Lower leg skin (tissue), 3 donors: ENCODE data around the gene RFC2.

Experiments
- CTCF ChIP-seq, 3 donors: fragments of 450-650 bp; IDR thresholded peaks; one replicate each; pipeline ENCODE4 v1.5.1; 2016; ENCODE audit warnings: antibody characterized with exemption in 3 of 3, mild to moderate bottlenecking in 3 of 3, moderate library complexity in 2 of 3
- POLR2A ChIP-seq, 2 donors: fragments of 450-650 bp; IDR thresholded peaks; one replicate each; pipeline ENCODE4 v1.6.1; 2016 to 2017; ENCODE audit warnings: antibody characterized with exemption in 2 of 2, mild to moderate bottlenecking in 1 of 2, moderate library complexity in 1 of 2

GRCh38 chr7:74269757-74270277 lies 15.6 kb upstream of the RFC2 start:
- TF ChIP-seq CTCF (IDR thresholded peaks at IDR 0.05), result no peak
- no peak for TF ChIP-seq POLR2A (IDR thresholded peaks at IDR 0.05)
